Fibroblast of skin of left quadriceps (primary cell): Measurements from ENCODE around the gene ZCCHC14.

Experiments used
- DNase-seq, 2 experiments: peaks; one replicate each; pipeline ENCODE4 v3.0.0-alpha.2; 2013; ENCODE audit warnings: low read depth in 2 of 2

Gene ZCCHC14

GRCh38 chr16:87492721-87493607, at the start of gene ZCCHC14:
Gene ZCCHC14 (minus strand): TSS chr16:87493024. CDS start chr16:87492238, 786 bp downstream.
- peak; percentile 97 to 98 for DNase-seq

GRCh38 chr16:87541872-87542234, 49.0 kb upstream of the ZCCHC14 start:
- no peak for DNase-seq

- DNase-seq, result no peak
Observed at GRCh38 chr16:87541147-87541871, 48.5 kb upstream of the ZCCHC14 start.

GRCh38 chr16:87540897-87541146, 48.0 kb upstream of the ZCCHC14 start:
- DNase-seq, result no peak

- no peak for DNase-seq
Observed at GRCh38 chr16:87540072-87540896, 47.5 kb upstream of the ZCCHC14 start.

DNA sequence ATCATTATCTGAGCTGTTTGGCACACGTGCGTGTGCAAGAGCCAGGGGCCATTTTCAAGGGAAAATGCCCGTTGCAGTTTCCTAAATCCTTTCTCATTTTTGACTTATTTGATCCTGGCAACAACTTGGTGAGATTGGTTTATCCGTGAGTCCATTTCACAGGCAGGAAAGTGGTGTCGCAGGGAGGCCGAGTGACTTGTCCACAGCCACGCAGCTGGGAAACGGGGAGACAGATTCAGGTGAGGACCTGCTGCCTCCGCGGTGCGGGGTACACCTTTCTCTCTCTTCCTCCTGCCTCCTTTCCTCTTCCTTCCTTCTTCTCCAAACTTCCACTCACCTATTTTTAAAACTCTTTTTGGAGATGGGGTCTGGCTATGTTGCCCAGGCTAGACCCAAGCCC, 46.3 kb upstream of the ZCCHC14 start:
- DNase-seq, result no peak

DNA sequence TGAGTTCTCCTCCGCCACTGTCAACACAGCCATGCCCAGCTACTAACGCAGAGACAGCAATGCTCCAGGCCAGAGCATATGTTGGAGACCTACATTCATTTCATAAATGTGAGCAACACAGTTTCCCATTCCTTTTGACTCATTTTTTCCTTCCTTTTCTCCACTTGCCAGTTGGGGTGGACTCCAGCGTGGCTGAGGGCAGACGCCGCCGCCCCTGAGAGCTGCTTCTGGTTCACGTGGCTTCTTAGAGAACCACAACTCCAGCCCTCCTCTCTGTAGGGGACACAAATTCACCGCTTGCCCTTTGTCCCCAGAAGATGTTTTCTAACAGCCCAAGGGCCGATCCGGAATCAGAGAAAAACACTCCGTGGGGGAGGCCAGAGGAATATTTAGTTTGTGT, 45.8 kb upstream of the ZCCHC14 start:
- DNase-seq, result no peak

- DNase-seq, result no peak
Observed at GRCh38 chr16:87538160-87538559, 45.3 kb upstream of the ZCCHC14 start.

- no peak for DNase-seq
Observed at GRCh38 chr16:87536795-87537142, 43.9 kb upstream of the ZCCHC14 start.

GRCh38 chr16:87535855-87536794, 43.3 kb upstream of the ZCCHC14 start:
- DNase-seq, result no peak

DNA sequence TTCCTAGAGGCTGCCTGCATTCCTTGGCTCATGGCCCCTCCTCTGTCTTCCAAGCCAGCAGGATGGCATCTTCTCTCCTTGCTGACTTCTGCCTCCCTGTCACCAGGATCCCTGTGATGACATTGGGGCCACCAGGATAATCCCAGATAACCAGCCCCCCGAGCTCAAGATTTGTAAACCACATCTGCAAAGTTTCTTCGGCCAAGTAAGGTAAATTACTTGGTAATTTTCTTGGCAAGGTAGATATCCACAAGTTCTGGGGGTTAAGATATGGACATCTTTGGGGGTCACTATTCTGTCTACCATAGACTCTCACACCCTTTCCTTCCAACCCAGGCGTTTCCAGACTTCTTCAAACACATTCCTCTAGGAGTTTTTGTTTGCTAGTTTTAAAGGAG, 42.6 kb upstream of the ZCCHC14 start:
- DNase-seq, result no peak

DNA sequence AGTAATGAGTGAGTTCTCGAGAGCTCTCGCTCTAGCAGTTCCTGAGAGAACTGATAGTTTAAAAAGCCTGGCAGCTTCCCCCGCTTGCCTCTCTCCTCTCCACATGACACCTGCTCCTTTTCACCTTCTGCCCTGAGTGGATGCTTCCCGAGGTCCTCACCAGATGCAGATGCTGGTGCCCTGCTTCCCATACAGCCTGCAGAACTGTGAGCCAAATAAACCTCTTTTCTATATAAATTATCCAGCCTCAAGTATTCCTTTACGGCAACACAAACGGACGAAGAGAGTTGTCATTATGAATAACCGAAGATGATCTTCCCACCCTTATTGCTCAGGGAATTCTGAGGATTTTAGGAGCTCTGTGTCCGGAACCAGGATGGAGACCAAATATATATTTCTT, 41.9 kb upstream of the ZCCHC14 start:
- DNase-seq, result no peak

DNA sequence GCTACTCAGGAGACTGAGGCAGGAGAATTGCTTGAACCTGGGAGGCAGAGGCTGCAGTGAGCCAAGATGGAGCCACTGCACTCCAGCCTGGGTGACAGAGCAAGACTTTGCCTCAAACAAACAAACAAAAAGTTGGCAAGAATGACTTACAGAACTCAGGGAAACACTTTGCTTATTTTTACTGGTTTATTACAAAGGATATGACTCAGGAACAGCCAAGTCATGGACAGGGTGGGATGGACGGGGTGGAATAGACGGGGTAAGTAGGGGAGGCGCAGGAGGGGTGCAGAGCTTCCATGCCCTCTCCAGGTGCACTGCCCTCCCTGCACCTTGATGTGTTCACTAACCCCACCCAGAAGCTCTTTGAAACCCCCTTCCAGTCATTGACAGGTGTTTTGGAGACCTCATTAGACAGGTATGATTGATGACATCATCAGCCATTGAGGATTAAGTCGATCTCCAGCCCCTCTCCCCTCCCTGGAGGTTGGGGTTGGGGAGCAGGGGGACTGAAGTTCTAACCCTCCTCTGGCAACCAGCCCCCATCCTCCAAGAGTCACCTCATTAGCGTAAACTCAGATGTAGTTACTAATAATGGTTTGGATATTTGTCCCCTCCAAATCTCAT, 41.3 kb upstream of the ZCCHC14 start:
- no peak for DNase-seq

GRCh38 chr16:87533061-87533460, 40.2 kb upstream of the ZCCHC14 start:
- no peak for DNase-seq

- DNase-seq, result no peak
Observed at GRCh38 chr16:87531418-87531817, 38.6 kb upstream of the ZCCHC14 start.

GRCh38 chr16:87528690-87529579, 36.1 kb upstream of the ZCCHC14 start:
- DNase-seq, result no peak

- no peak for DNase-seq
Observed at GRCh38 chr16:87527055-87527724, 34.4 kb upstream of the ZCCHC14 start.

- no peak for DNase-seq
Observed at GRCh38 chr16:87526238-87526947, 33.6 kb upstream of the ZCCHC14 start.

GRCh38 chr16:87525352-87525751, 32.5 kb upstream of the ZCCHC14 start:
- no peak for DNase-seq
